OCI-LY7 (cell line): ENCODE results near the gene MAG. TPM values are rescaled to one million over a fixed set of nuclear protein-coding genes. Genes with fewer than 3 reads are reported as not detected.

ENCODE experiments used
- BruUV-seq: library from RNA; stranded (reverse); fragments of 400-500 nt; replicated peaks from 2 replicates; lab custom pipeline; 2021; lab: Mats Ljungman, UMichigan
- CTCF ChIA-PET: fragments of 300-600 bp; sonication (Branson Sonifier 250); formaldehyde crosslinking; loops from one replicate; lab custom pipeline; 2022; ENCODE audit warnings: antibody characterized with exemption; ENCODE audit not compliant: unreplicated experiment; lab: Charles Lee
- POLR2A ChIA-PET: fragments of 300-600 bp; sonication (Branson Sonifier 250); formaldehyde crosslinking; loops from one replicate; lab custom pipeline; 2022; ENCODE audit warnings: antibody characterized with exemption; lab: Charles Lee
- DNase-seq: peaks from one replicate; pipeline ENCODE4 v3.0.0-alpha.2; 2015; ENCODE audit warnings: low spot score
- H2AFZ ChIP-seq: fragments of 200-600 bp; sonication (generic), shearing (Covaris generic); 2 replicates; pipeline ENCODE4 v1.6.1; 2014; ENCODE audit warnings: mild to moderate bottlenecking, antibody characterized with exemption, low read length, moderate library complexity
- H3K27ac ChIP-seq: fragments of 200-600 bp; sonication (generic); 2 replicates; pipeline ENCODE4 v1.5.1; 2014; ENCODE audit warnings: mixed run types, low read depth, mild to moderate bottlenecking, moderate library complexity, low read length, inconsistent platforms; ENCODE audit not compliant: poor library complexity, severe bottlenecking
- H3K36me3 ChIP-seq: fragments of 200-600 bp; sonication (generic); 2 replicates; pipeline ENCODE4 v1.6.1; 2014; ENCODE audit warnings: mild to moderate bottlenecking, antibody characterized with exemption, low read length, moderate library complexity, mixed read lengths; ENCODE audit not compliant: insufficient read depth
- H3K4me1 ChIP-seq: fragments of 200-600 bp; sonication (generic); 2 replicates; pipeline ENCODE4 v1.5.1; 2014; ENCODE audit warnings: mild to moderate bottlenecking, low read length; ENCODE audit not compliant: insufficient read depth, poor library complexity, severe bottlenecking
- H3K4me2 ChIP-seq: fragments of 200-600 bp; sonication (generic); 2 replicates; pipeline ENCODE4 v1.6.1; 2014; ENCODE audit warnings: mild to moderate bottlenecking, low read length
- H3K4me3 ChIP-seq: fragments of 200-600 bp; sonication (generic); 2 replicates; pipeline ENCODE4 v1.5.1; 2014; ENCODE audit warnings: mild to moderate bottlenecking, low read depth, low read length; ENCODE audit not compliant: poor library complexity, severe bottlenecking
- H3K79me2 ChIP-seq: fragments of 200-600 bp; sonication (generic); 2 replicates; pipeline ENCODE4 v1.6.1; 2016; ENCODE audit warnings: low read depth, mild to moderate bottlenecking, low read length, moderate library complexity, mixed read lengths; ENCODE audit not compliant: insufficient read depth
- H3K9me2 ChIP-seq: fragments of 200-600 bp; sonication (generic); 2 replicates; pipeline ENCODE4 v1.6.1; 2016; ENCODE audit warnings: mild to moderate bottlenecking, low read length, mixed read lengths; ENCODE audit not compliant: insufficient read depth
- H3K9me3 ChIP-seq: fragments of 200-600 bp; sonication (generic); 2 replicates; pipeline ENCODE4 v1.6.1; 2014; ENCODE audit warnings: mild to moderate bottlenecking, mixed run types, low read length, mixed read lengths
- H4K20me1 ChIP-seq: fragments of 200-600 bp; sonication (generic); 2 replicates; pipeline ENCODE4 v1.6.1; 2014; ENCODE audit warnings: mild to moderate bottlenecking, antibody characterized with exemption, low read length, moderate library complexity, mixed read lengths; ENCODE audit not compliant: insufficient read depth
- CTCF ChIP-seq: fragments of 200-600 bp; sonication (generic); conservative IDR thresholded peaks from 2 replicates; pipeline ENCODE4 v1.5.1; 2014; ENCODE audit warnings: mild to moderate bottlenecking, antibody characterized with exemption, low read length, moderate library complexity, mixed read lengths
- EZH2phosphoT487 ChIP-seq: fragments of 200-600 bp; sonication (generic); IDR thresholded peaks from 2 replicates; pipeline ENCODE4 v1.6.1; 2018; ENCODE audit warnings: low read depth, borderline replicate concordance, mild to moderate bottlenecking, mixed run types, antibody characterized with exemption, low read length, moderate library complexity, mixed read lengths
- intact Hi-C: fragments of 100-400 bp; cut with micrococcal nuclease; formaldehyde crosslinking; loops from one replicate; pipeline ENCODE4 v1.10.0; 2022; ENCODE audit not compliant: unreplicated experiment
- total RNA-seq, 2 experiments: library from RNA; depleted of rRNA in 1 of 2; stranded (reverse); fragments of >200 nt in 1 of 2; shearing (Covaris generic) in 1 of 2; gene quantifications; 2 replicates each; pipeline ENCODE4 v1.2.3, GENCODE V29; 2014 to 2022

MAG gene
- total RNA-seq, 2 experiments from 2014 or later = 4.6 to 10.1 TPM

DNA sequence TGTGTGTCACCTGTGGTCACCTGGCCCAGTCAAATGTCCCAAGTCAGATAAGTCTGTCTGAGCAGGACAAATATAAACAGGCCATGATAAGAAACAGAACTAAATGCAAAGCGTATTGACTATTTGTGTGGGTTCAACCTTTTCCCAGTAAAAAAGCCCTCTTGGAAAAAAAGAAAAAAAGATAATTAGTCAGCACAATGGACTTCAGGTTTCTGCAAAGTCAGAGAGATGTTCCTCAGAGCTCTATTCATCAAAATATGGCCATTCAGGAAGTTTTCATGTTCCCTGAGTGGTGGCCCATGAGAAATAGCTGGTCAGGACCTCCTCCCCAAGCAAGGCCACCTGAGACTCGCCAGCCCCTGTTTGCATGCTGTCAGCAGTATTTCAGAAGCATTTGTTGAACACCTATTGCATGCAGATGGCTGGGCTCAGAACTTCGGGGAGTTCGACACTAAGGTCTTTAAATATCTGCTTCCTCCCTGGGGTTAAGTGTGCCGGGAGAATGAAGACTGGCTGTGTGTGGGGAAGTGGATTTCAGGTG is 69.0 kb downstream of the MAG start:
- no peaks in the 10 kb centered on the region for H3K9me3 ChIP-seq
- no peaks in the 10 kb centered on the region for H3K36me3 ChIP-seq
- ChIA-PET CTCF (no interaction called here), POLR2A (interaction anchor here (0.5 to 1.1 kb wide), 2 partner anchors 41 to 170 kb away, joined by 3 to 4 read pairs; no protein-coding TSS in a partner anchor)
- H3K79me2 ChIP-seq = no peaks in the 10 kb centered on the region
- no peak overlapping the region for H2AFZ ChIP-seq
- no peaks in the 10 kb centered on the region for H3K9me2 ChIP-seq
- no peaks in the 10 kb centered on the region for H4K20me1 ChIP-seq
- H3K4me1 ChIP-seq = peaks cover 5% of the 10 kb centered on the region
- H3K27ac ChIP-seq = no peak overlapping the region
- H3K4me3 ChIP-seq = no peak overlapping the region
- intact Hi-C loops = no loop called here
- TF ChIP-seq CTCF = no peak
- TF ChIP-seq EZH2phosphoT487 = no peak
- no TSS peak for BruUV-seq
- H3K4me2 ChIP-seq = no peak overlapping the region
- DNase-seq = no peak

DNA sequence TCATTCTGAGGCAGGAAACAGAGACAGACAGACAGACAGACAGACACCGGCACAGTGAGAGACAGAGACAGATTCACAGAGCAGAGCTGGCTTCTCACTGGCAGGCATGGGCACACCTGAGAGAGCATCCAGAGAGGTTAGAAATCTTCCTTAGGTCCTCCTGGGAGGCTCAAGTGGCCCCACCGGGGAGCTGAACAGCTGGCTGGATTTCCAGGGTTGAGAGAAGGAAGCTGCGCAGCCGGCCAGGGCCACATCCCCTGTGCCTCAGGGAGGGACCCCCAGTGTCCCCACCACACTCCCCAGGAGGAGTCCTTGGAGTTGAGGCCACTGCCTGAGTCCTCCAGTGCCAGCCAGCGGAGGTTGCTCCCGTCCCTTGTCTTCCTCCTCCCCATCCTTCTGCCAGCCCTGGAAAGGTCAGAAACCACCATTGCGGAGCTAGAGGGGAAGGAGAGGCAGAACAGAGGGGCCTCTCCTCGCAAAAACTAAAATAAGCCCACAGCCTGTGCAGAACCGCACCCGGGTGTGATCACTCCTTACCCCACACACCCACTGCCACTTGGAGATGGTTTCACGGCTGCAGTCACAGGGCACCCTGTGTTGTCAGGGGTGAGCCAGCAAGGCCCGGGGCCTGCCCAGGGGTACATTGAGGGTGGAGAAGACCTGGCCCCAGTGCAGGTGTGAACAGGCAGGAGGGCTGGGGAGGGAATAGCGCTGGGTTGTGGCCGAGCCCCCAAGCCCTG is 70.5 kb downstream of the MAG start:
- intact Hi-C loops = no loop called here
- TF ChIP-seq CTCF = no peak
- TF ChIP-seq EZH2phosphoT487 = no peak
- H3K9me3 ChIP-seq = no peaks in the 10 kb centered on the region
- POLR2A ChIA-PET = no interaction called here
- CTCF ChIA-PET = no interaction called here
- H3K36me3 ChIP-seq = no peaks in the 10 kb centered on the region
- H3K4me3 ChIP-seq = no peak overlapping the region
- no peak overlapping the region for H3K27ac ChIP-seq
- H3K4me2 ChIP-seq = no peak overlapping the region
- peaks cover 5% of the 10 kb centered on the region for H3K4me1 ChIP-seq
- H2AFZ ChIP-seq = no peak overlapping the region
- no peak for DNase-seq
- H3K9me2 ChIP-seq = no peaks in the 10 kb centered on the region
- no TSS peak for BruUV-seq
- no peaks in the 10 kb centered on the region for H4K20me1 ChIP-seq
- H3K79me2 ChIP-seq = no peaks in the 10 kb centered on the region

DNA sequence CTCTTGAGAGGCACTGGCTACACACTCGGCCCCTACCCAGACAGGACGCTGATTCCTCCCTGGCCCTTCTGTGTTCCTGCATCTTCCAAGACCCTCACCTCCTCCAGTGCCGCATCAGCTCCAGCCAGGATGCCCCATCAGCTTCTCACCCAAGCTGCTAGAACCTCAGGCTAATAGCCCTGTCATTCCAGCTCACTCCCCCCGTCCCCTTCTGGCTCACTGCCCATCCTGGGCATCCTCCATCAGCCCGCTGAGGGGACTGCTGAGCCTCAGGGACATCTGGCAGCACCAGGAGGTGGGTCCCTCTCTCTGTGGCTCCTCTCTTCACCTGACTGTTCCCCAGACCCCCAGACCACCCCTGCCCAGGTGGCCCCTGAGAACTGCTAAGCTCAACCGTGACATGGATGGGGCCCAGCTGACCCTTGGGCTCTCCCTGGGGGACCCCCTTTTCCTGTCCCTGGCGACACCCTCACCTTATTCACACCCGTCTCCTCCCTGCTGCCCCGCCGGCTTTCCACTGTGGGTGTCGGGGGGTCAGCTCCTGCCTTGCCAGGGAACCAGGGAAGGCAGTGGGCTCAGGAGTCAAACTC is 71.1 kb downstream of the MAG start:
- Histone ChIP-seq H3K79me2 (no peaks in the 10 kb centered on the region), H3K4me3 (no peak overlapping the region), H3K9me2 (no peaks in the 10 kb centered on the region), H4K20me1 (no peaks in the 10 kb centered on the region), H3K27ac (no peak overlapping the region), H3K4me1 (peaks cover 3% of the 10 kb centered on the region), H2AFZ (no peak overlapping the region), H3K36me3 (no peaks in the 10 kb centered on the region), H3K4me2 (no peak overlapping the region), H3K9me3 (no peaks in the 10 kb centered on the region)
- no peak for TF ChIP-seq CTCF
- no peak for TF ChIP-seq EZH2phosphoT487
- ChIA-PET CTCF (no interaction called here), POLR2A (no interaction called here)
- intact Hi-C loops = no loop called here
- DNase-seq = no peak
- BruUV-seq = no TSS peak
